ENCODE data around the gene TMA16. TPM values are rescaled to one million over a fixed set of nuclear protein-coding genes. Genes with fewer than 3 reads are reported as not detected.

The TMA16 gene
- total and polyA plus RNA-seq, 11 donors, result 6.1 to 16.9 (median 11.5) TPM

GRCh38 chr4:163462556-163462955, 31.9 kb upstream of the TMA16 start:
- H3K36me3 ChIP-seq, result no peaks in the 10 kb centered on the region
- no peaks in the 10 kb centered on the region for H3K4me1 ChIP-seq
- ATAC-seq (no peak), DNase-seq (no peak)
- peaks cover 0 to 6% (median 0%) of the 10 kb centered on the region in 9 donors for H3K27me3 ChIP-seq
- H3K4me3 ChIP-seq, result no peak overlapping the region
- H3K27ac ChIP-seq, result no peak overlapping the region
- no peaks in the 10 kb centered on the region for H3K9me3 ChIP-seq
- intact Hi-C loops (cut with DNase I), result no loop called here
- TF ChIP-seq CTCF (IDR thresholded peaks at IDR 0.05) (no peak), POLR2A (IDR thresholded peaks at IDR 0.05) (no peak)
- whole genome bisulfite sequencing, 4 donors, result 89 to 92% (median 90%) methylated on average over 5 of the region's 5 CpGs

- ATAC-seq (no peak), DNase-seq (no peak)
- Histone ChIP-seq H3K36me3 (no peaks in the 10 kb centered on the region), H3K9me3 (no peaks in the 10 kb centered on the region), H3K4me1 (no peaks in the 10 kb centered on the region), H3K4me3 (no peak overlapping the region), H3K27me3 (peaks cover 0 to 6% (median 0%) of the 10 kb centered on the region in 9 donors), H3K27ac (no peak overlapping the region)
- intact Hi-C loops (cut with DNase I), result no loop called here
- whole genome bisulfite sequencing, 4 donors, result 83 to 87% (median 85%) methylated on average over 4 of the region's 4 CpGs
- no peak for TF ChIP-seq CTCF (IDR thresholded peaks at IDR 0.05)
- TF ChIP-seq POLR2A (IDR thresholded peaks at IDR 0.05), result no peak
Measured at GRCh38 chr4:163467082-163467770, 27.3 kb upstream of the TMA16 start.

- no peak overlapping the region for H3K4me3 ChIP-seq
- no peak for ATAC-seq
- DNase-seq, result no peak
- no peaks in the 10 kb centered on the region for H3K4me1 ChIP-seq
- no peaks in the 10 kb centered on the region for H3K36me3 ChIP-seq
- TF ChIP-seq CTCF (IDR thresholded peaks at IDR 0.05) (no peak), POLR2A (IDR thresholded peaks at IDR 0.05) (no peak)
- peaks cover 0 to 3% (median 0%) of the 10 kb centered on the region in 9 donors for H3K27me3 ChIP-seq
- whole genome bisulfite sequencing, 4 donors, result 68 to 78% (median 76%) methylated on average over 3 of the region's 3 CpGs
- no peaks in the 10 kb centered on the region for H3K9me3 ChIP-seq
- intact Hi-C loops (cut with DNase I), result no loop called here
- H3K27ac ChIP-seq, result no peak overlapping the region
Measured at GRCh38 chr4:163470391-163470790, 24.1 kb upstream of the TMA16 start.

- Histone ChIP-seq H3K4me1 (no peaks in the 10 kb centered on the region), H3K9me3 (no peaks in the 10 kb centered on the region), H3K27me3 (no peaks in the 10 kb centered on the region), H3K36me3 (no peaks in the 10 kb centered on the region), H3K4me3 (no peak overlapping the region), H3K27ac (no peak overlapping the region)
- DNase-seq, result no peak
- 92 to 98% (median 93%) methylated on average over 14 of the region's 14 CpGs for WGBS, 4 donors
- no peak for TF ChIP-seq POLR2A (IDR thresholded peaks at IDR 0.05)
- TF ChIP-seq CTCF (IDR thresholded peaks at IDR 0.05), result no peak
- intact Hi-C loops (cut with DNase I), result no loop called here
- ATAC-seq, result no peak
Measured at GRCh38 chr4:163473130-163473529, 21.4 kb upstream of the TMA16 start.

Data from heart left ventricle (tissue), 16 donors.